NOMO-1 (cell line): ENCODE results near the gene TUBB.

ENCODE experiments used
- DNase-seq, 2 experiments: peaks; one replicate each; lab custom pipeline; 2025; ENCODE audit not compliant: unreplicated experiment in 2 of 2; lab: John Stamatoyannopoulos, UW

Gene TUBB

DNA sequence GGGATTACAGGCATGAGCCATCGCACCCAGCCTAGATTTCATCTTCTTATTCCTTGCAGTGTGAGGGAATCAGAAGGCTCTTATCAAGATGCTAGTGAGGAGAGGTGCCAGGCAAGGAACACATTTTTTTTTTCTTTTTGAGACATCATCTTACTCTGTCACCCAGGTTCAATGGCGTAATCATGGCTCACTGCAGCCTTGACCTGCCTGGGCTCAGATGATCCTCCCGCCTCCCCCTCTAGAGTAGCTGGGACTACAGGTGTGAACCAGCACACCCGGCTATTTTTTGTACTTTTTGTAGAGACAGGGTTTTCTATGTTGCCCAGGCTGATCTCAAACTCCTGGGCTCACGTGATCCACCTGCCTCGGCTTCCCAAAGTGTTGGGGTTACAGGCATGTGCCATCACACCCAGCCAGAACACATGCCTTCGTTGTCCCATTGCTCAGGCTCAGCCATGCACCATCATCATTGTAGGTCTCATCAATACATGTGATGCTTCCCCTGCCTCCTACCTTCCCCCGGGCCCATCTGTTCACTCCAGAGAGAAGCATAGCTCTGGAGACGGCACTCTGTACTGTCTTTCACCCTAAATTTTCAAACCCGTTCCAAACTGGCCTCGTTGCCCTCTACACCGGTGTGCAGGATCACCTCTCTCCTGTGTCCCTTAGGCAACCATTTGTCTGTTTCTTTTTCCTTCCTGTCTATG is 12.2 kb downstream of the TUBB start:
- no peak for DNase-seq

GRCh38 chr6:30735668-30736314 is 15.6 kb downstream of the TUBB start:
- no peak for DNase-seq

DNA sequence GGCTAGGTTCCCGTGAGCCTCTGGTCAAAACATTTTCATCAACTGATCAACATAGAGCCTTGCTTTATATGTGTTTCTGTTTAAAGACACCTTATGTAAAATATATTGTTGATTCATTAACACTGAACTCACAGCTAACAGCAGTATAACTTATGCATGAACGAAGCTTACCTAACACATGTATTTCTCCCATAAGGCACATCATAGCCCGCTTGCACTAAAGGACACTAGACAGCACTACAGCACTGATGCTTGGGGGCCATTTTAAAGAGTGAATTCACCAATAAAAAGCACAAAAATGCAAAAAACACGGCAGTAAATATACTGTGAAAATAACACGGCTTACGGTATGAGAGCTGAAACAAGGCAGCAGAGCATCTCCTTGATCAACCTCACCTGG is 18.4 kb downstream of the TUBB start:
- DNase-seq: no peak

DNA sequence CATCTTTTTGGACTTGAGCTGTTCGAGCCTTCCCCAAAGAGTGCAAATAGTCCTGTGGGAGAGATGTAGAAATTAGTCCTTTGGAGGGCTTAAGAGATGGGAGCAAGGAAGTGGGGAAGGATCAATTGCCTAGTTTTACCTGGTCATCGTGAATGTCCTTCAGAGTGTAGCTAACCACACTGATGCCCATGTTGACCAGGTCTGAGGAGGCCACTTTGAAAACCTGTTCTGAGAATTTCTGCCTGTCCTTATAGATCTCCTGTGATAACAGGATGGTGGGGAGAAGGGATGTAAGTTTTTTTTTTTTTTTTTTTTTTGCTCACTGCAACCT is 20.4 kb downstream of the TUBB start:
- DNase-seq: no peak

DNA sequence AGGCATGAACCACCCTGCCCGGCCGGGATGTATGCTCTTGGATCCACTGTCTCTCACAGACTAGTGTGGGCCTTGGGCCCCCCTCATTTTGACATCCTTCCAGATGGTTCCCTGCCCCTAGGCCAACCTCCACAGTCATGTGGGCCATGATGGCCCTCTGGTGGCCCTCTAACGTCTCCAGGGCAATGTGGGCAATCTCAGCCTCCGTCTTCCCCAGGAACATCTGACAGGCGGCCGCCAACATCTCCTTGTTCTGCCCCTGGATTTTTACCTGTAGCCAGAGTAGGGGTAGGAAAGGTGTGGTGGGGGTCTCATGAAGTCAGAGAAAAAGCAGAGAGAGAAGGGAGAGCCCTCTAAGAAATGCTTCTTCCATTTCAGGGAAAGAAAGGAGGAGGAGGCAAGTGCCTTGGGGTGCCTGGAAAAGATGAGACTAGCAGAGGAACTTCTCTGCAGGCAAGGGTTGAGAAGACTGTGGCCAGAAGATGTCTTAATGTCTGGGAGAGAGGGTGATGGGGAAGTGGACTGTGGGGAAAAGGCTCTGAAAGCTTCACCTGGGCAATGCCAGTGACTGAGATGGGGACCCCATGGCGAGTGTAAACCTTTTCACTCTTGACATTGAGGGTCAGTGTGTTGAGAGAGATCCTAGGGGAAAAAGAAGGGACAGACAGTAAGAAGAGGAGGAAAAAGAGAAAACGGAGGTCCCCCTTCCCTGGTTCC is 21.1 kb downstream of the TUBB start:
- DNase-seq: no peak

DNA sequence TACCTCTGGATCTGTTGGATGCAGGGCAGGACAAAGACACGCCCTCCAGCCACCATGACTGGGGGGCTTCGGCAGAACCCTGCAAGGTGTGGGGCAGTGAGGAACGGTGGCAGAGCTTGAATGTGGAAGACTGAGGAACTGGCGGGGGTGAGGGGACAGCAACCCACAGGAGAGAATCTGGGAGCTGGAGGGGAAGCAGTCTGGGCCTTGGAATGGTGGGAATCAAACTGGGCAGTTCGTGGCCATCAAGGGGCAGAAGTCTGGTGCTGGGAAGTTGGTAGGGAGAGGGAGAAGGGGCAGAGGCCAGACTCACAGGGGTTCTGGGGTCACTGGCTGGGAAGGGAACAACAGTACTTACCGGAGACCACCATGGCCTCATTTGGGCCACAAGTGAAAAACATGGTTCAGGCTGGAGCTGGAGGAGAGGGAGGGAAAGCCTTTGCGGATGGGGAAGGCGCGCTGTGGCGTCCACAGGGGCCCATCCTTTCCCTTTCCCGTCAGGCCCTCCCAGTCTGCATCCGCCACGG is 21.7 kb downstream of the TUBB start:
- no peak for DNase-seq

- DNase-seq: peak; percentile 94 to 98
Observed at GRCh38 chr6:30742316-30743098, 22.4 kb downstream of the TUBB start, which contains the start of gene FLOT1. FLOT1 (minus strand) TSS chr6:30742687; CDS start chr6:30742189, 498 bp downstream.

DNA sequence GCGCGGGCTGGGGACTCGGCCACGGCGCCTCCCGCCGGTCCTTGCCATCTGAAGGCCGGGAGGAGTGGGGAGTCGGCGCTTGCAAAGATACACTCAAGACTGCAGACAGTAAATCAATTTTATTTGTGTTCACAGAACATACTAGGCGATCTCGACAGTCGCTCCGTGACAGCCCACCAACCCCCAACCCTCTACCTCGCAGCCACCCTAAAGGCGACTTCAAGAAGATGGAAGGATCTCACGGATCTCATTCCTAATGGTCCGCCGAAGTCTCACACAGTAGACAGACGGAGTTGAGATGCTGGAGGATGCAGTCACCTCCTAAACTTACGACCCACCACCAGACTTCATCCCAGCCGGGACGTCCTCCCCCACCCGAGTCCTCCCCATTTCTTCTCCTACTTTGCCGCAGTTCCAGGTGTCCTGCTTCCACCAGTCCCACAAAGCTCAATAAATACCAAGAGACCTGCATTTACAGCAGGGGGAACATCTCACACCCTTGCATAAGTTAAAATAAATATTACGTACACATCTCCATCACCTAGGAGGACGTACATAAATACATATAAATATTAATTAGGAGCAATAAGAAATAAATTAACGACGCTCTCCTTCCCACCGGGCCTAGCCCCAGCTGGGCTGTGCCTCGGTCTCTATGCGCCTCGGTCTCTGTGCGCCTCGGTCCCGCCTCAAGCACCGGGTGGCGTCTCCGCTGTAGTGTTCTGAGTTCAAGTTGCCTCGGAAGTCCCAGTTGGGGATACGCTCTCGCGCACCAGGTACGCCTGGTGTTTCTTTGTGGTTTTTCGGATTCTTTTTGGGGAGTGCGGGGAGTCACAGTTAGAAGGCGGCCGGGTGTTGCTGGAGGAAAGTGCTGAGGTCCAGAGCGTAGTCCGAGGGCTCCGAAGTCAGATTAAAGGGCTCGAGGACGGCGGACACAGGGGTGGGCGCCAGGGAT is 23.2 kb downstream of the TUBB start:
- no peak for DNase-seq

DNA sequence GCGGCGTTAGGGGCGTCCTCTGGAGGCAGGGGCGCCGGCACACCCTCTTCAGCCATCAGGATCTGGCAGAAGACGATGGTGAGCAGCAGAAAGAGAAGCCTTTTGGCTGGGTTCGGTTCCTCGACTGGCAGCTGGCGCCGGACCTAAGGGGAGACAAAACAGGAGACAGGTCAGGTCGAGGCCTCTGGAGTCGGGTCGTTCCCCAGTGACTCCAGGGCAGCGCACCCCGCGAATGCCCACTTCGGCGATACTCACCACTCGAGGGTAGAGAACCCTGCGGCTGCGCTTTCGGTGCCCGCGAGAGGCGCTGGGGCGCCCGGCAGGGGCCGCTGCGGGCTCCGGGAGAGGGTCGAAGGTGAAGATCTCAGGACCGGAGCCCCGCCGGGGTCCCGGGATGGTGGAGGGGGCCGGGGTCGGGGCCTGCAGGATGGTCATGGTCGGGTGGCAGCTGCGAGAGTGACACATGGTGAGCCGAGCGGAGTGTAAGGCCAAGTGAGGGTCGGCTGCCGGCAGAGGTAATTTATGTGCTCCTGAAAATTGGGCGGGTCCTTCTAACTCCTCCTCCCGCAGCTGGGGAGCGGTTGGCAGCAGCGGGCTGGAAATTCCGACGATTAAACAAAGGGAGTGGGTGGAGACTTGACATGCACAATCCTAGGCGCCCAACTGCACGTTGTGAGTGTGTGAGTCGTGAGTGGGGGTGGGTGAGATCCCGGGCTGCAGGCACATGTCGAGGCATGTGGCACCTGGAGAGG is 24.1 kb downstream of the TUBB start, which contains the start of gene IER3:
TSS of gene IER3 (minus strand) at position 494 of the 752 bp plus-strand sequence. CDS start at position 465, 29 bp downstream.
- DNase-seq: peak; percentile 41 to 75

DNA sequence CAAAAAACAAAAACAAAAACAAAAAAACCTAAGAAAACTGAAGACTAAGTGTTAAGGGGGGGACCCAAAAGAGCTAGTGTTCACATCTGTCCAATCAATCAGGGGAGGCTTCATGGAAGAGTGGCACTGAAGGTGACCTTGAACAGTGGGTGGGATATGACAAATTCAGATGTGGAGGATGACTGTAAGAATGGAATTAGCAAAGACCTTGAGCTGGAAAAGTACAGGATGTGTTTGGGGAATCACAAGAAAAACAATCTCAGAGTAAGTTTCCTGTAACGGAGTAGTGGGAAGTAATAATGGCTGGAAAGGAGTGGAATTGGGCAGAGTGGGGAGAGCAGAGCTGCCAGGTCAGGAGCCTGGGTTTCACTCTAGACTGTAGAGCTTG is 27.1 kb downstream of the TUBB start:
- no peak for DNase-seq

- DNase-seq: no peak
Observed at GRCh38 chr6:30747902-30748769, 28.0 kb downstream of the TUBB start.

DNA sequence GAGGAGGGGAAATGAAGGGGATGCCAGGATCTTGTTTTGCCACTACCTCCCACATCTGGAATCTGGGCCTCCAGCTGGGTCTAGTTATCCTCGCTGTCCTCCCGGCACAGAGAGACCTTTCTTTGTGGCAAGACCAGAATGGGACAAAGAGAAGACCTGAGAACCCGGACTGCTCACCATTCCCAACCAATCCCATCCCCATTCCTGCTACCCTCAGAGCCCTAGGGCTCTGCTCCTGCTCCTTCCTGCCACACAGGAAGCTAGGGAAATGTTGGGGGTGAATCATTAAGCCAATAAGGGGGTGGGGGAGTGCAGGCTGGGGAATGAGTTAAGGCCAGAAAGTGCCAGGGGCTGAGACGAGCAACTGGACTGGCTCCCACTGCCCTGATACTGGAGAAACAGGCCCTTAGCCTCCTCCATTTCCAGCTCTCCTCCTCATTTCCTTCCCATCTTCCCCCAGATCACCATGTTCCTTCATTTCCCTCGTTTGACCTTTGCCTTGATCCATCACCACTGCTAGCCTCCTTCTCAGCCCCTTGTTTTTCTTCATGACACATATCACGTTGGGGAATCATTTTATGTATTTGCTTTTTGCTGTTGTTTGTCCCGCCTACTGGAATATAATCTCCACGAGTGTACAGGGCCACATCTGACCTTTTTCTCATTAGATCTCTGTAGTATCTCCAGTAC is 28.8 kb downstream of the TUBB start:
- no peak for DNase-seq

DNA sequence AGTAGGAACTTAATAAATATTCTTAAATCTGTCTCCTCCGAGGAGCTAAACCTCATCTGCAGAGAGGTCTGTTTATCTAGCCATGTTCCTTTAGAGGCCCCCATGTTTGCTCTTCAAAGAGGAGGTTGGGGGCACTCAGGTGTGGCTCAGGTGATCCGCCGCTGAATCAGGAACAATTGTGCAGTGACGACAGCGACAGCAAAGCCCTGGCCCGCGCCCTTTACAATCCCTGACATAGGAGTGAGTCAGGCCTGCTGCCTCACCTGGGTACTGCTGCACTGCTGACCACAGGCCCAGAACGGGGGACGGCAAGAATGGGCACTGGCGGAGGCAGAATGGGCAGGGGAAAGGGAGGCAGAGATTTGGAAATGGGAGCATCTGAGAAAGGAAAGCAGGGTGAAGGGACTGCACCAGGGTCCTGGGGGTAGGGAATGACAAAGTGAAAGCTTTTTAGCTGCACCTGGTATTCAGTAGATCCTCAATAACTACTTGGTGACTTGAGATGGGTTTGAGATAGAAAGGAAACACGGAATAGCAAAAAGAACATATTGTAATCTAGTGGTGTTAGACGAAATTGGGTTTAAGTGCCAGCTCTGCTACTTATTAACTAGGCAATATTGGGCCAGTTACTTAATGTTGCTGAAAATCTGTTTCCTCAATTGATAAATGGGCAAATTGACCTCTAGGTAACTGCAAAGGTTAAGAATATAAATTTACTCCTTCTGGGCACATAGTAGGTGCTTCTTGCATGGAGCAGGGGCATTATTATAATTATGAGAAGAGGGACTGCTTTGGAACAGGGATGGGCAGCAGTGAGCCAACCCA is 29.6 kb downstream of the TUBB start:
- DNase-seq: no peak

- DNase-seq: no peak
Observed at GRCh38 chr6:30750379-30750668, 30.2 kb downstream of the TUBB start.

GRCh38 chr6:30752157-30752927 is 32.2 kb downstream of the TUBB start:
- DNase-seq: peak; percentile 35 to 41

DNA sequence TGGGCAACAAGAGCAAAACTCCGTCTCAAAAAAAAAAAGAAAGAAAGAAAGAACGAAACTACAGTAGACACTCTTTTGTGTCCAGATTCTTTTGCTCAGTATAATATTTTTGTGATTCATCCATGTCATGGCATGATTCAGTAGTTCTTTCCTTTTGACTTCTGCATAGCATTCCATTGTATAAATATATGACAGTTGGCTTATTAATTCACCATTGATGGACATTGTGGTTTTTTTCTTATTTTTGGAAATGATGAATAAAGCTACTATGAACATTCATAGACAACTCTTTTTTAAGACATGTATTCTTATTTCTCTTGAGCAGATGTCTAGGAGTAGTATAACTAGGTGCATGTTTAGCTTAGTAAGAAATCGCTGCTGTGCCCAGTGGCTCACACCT is 34.5 kb downstream of the TUBB start:
- no peak for DNase-seq
